HG03139 (cell line): Measurements from ENCODE around the gene JAZF1.

Experiments used
- ATAC-seq: cut with Tn5 transposase; IDR thresholded peaks from one replicate; pipeline ENCODE4 v1.9.1; 2021; ENCODE audit not compliant: unreplicated experiment

Gene JAZF1

GRCh38 chr7:27991006-27991528 lies 189.5 kb downstream of the JAZF1 start:
- ATAC-seq = no peak

DNA sequence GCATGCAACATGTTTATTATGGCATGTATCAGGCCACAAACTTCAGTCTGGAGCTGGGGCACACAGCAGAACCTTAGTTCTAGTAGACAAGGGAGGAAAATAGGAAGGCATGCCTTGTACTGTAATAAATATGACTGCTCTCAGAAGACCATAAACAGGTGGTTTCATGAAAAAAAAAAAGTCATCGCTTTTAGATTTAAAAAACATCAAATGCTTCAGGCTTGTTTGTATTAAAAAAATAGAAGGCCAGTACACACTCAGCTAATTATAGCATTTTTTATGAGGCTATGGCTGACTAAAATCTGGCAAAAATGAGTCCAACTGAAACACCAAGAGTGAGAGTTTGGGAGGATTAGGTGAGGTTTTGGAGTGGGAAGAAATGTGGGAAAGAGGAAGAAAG lies 204.1 kb downstream of the JAZF1 start:
- no peak for ATAC-seq

DNA sequence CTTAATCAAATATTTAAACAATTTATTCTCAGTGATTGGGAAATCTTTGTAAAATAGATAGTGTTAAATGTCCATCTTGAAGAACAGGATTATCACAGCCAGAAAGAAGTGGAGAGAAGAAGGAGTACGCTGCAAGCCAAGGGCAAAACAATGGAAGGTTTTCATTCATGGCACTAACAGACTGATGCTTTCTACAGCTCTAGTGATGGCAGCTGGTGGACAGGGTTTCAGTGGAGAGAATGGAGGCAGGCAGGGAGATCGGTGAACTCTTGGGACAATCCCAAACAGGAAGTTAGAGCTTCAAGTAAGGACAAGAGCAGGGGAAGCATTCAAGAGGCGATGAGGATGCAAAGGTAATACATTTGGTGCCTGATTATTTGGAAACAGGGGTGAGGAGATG lies 207.0 kb downstream of the JAZF1 start:
- no peak for ATAC-seq

- no peak for ATAC-seq
Measured at GRCh38 chr7:27972276-27972675, 208.3 kb downstream of the JAZF1 start.

GRCh38 chr7:27971171-27971812 lies 209.3 kb downstream of the JAZF1 start:
- ATAC-seq = no peak

DNA sequence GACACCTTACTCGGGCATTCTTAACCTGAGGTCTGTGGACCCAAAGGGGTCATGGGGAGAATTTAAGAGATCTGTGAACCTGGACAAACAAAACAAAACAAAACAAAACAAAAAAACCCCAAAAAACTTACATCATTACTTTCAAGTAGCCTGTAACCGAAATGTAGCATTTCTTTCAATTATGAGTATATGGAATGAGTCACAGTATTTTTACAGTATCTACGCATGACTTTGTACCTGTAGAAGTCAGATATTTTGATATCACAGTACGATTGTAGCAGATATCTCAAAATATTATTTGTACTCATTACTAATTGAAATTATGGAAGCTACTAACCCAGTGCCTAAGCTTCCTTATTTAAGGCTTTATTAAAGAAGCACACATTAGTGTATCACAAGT lies 210.2 kb downstream of the JAZF1 start:
- ATAC-seq = no peak

DNA sequence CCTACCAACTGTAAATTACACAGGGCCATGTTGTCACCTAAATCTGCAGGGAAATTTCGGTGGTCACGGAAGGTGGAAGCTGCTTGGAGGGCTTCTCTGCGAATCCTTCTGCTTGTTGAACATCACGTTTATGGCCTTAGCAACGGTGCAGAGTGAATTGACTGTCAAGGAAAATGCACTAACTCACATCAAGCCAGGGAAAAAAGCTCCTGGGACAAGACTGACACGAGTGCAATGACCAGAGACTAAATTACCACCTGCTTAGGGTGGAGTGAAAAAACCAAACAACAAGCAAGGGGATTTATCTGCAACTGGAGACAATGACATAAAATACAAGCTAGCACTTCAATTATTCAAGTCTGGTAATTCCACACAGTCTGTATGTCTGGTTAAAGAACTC lies 211.2 kb downstream of the JAZF1 start:
- no peak for ATAC-seq

DNA sequence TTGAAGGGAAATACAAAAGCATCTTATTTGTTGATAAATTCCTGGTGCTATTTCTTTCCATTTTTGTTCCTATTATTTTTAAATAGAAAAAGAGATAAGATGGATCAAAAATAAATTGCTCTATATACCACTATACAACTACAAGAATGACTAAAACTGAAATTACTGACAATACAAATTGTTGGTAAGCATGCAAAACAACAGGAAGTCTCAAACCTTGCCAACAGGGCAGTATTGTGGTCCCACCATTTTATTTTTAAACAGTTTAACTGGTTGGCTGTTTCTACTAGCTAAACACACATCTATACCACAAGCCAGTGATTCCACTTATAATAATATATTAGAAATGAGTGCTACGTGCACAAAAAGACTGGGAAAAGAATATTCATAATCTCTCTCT lies 213.0 kb downstream of the JAZF1 start:
- no peak for ATAC-seq

DNA sequence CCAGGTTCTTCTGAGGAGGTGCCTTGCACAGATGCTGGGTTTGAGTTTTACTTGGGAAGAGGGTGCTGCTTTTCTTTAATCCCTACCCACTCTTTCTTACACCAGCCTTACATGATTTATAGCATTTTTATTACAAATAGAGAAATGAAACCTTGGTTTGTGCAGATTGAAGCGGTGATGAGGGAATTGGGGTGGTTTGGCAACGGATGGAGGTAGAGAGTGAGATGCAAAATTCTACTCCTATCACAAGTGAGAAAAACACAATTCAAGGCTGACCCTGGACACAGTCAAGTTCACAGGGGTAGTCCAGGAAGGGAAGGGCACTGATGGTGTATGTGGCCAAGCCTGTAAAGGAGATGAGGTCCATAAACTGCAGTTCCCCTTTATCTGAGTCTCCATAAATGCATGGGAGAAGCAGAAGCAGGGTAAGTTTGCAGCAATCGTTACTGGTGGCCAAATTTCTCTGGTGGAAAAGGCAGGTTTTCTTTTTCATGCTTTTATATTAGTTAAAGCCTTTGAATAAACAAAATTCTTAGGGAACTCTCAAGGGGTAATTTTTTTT lies 214.3 kb downstream of the JAZF1 start:
- no peak for ATAC-seq

- no peak for ATAC-seq
Measured at GRCh38 chr7:27965650-27966049, 214.9 kb downstream of the JAZF1 start.

DNA sequence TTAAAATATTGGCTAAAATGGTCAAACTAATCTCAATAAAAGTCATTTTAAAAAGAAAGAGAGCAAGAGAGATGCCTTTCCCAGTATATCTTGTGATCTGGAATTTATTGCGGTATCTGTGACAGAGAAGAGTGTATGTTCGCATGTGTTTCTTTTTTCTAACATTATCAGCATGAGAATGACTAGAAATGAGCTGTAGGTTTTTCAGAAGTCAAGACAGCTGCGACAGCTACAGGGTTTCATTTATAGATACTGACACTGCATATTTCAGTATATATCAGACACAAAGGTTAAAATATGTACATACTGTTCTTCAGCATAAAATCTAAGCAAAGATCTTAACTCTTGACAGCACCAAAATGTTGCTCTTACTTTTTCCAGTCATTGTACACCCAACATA lies 215.8 kb downstream of the JAZF1 start:
- no peak for ATAC-seq

DNA sequence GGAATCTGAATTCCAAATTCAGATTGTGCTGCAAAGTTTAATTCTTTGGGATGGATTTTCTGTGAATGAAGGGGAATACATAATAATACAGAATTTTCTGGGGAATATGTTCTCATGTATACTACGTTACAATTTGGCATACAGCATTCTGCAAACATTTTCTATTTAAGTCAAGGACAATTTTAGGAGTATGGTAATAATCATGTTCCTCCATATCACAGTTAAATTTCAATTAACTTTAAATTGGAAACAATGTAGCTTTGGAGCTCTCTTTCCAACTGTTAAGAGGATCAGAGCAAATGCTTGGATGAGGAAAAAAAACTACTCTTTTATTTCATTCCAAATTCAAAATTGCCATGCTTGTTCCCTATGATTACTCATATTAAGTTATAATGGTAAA lies 217.5 kb downstream of the JAZF1 start:
- no peak for ATAC-seq

- no peak for ATAC-seq
Measured at GRCh38 chr7:27962273-27962672, 218.3 kb downstream of the JAZF1 start.

DNA sequence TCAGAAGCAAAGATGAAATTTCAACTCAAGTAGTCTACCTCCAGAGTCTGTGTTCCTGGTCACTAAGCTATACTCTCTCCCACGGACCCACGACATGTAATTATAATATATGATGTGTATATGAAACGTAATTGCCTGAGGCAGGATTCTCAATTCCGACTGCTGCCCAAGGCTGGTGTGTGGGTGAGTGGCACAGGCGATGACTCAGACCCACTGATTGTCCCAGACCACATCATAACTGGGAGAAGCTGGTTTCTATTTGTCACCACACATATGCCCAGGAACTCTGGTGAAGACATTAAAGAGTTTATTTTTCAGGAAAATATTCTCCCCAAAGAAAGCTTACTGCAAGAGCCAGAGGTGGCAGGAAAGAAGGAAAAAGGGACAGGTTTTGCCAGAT lies 219.3 kb downstream of the JAZF1 start:
- ATAC-seq = no peak

DNA sequence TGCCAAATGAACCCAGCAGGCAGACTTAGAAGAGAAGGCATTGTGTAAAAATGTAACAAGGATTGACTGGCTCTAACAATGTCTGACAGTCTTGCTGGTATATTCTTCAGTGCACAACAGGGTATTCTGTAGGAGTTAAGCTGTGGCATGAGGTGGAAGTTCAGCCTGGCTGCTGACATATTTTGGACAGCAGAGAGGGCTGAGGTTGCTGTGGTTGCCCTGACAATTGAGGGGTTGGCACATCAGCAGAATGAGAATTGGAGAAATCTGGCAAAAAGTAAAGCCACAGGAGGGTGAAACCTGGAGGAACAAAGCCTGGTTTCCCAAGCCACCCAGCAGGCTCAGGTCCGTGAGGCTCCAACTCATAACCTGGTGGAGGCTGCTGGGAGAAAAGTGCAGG lies 220.2 kb downstream of the JAZF1 start:
- no peak for ATAC-seq

DNA sequence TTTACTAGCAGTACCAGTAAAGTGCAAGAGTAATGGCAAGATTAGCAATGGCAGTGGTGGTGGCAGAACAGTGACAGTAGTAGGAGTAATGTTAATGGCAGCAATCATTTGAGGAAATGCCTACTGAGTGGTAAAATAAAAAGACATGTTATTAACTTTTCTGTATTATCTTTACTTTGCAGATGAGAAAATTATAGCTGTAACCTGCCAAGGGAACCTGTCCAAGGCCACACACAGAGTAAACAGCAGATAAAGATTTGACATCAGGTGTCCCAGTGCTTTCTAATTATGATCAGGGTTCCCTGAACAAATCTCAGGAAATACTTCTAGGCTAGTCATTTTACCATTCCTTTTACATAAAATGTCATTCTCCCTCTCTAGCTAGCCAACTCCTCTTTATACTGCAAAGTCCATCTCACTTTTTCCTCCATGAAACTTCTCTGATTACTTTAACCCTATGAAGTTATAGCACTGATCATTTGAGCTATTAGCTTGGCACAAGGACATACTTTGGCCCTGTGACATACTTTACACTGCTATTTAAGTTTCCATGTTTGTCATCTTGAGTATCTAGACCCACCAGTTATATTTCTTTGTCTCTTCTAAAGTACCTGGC lies 221.6 kb downstream of the JAZF1 start:
- no peak for ATAC-seq

GRCh38 chr7:27955596-27955995 lies 225.0 kb downstream of the JAZF1 start:
- no peak for ATAC-seq

DNA sequence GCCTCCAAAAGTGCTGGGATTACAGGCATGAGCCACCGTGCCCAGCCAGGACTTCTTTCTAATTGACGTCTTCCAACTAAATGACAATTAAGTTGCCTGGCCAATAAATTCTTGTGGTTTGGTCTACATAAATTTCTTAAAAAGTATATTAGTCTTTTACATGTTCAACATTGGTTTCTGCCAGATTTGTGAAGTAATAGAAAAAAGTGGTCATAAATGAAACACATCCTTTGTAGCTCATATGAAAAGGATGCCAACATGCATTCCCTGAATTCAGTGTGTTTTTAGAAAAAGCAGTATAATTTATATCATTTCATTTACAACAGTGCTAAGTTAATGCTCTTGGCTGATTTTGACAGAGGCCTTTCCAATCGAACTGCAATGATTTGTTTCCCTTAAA lies 225.6 kb downstream of the JAZF1 start:
- no peak for ATAC-seq

DNA sequence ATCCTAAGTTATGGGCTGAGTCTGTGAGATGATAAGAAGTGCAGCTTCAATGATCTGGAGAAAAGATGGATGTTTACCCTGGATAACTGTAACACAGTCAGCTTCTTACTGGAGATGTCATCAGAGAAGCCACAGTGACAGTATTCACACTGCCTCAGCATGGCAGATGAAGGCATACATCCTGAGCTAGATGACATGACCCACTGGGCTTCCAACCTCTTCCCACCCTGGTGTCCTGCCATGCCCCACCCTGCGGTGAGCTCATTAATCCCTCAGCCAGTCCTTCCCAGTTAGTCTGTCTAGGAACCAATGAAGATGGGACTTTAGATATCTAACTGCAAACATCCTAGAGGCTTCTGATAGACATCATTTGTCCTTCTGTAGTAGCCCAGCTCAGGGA lies 226.8 kb downstream of the JAZF1 start:
- no peak for ATAC-seq

DNA sequence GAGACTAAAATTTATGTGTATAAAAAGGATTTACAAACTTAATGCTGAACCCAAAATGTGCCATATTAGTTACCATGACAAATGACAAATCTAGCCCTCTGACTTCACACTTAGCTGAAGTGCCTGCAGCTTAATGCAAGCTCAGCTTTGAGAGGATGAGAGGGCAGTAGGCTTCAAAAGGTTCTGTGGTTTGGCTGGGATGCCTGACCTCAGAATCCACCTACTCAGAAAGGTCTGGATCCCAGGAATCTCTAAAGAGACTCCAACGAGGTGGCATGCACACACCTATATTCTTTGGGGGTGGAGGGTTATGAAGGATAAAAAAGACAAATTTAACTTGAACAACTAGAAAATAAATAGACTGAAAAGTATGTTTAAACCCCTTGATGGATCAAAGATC lies 227.2 kb downstream of the JAZF1 start:
- no peak for ATAC-seq

DNA sequence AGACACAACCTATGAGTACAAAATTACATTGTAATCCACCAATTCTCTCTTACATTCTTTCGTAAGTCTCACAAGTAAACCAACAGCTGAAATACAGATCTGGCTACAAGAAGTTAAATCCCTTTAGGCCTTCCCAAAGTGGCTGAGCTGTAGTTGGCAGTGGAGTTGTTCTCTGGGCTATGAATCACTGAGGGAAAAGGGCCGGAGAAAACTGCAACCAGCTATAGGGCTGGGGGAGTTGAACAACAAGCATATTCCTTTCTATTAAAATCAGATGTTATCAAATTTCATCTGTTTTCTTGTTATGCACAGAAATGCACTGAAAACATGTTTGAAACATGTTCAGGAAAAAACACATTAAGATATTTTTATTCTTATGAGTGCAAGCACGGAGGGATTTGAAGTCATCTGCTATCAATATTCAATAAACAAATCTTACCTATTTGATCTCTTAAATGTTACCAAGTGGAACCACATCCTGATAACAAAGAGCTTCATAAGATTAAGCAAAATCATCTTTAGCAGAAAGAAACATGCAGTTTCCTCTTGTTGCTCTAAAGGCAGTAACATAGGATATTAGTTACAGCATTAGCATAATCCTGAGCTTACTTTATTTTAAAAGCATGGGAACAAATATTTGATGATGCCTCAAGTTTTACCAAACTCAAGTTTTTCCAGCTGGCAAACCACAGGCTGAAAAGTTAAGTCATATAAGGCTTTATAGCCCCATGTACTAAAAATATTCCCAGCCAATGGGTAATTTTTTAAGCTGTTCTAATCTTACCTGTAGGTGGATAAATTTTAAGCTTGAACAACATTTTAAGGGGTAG lies 227.9 kb downstream of the JAZF1 start:
- ATAC-seq = no peak

- no peak for ATAC-seq
Measured at GRCh38 chr7:27950123-27950522, 230.5 kb downstream of the JAZF1 start.
